MM.1S (cell line): ENCODE measurements around the gene AARS1.
"Not testable (repeated sequence)": the region's sequence is repeated elsewhere in the genome, so short reads cannot be mapped to it uniquely, and the experiment has no call there.

Experiments used
- DNase-seq: peaks from one replicate; pipeline ENCODE4 v3.0.0-alpha.2; 2015
- H2AFZ ChIP-seq: fragments of 300-600 bp; sonication (generic); 2 replicates; pipeline ENCODE4 v1.6.0; 2016; ENCODE audit warnings: antibody characterized with exemption, low read length
- H3F3A ChIP-seq: fragments of 300-600 bp; sonication (generic); 2 replicates; pipeline ENCODE4 v1.6.1; 2016; ENCODE audit warnings: mild to moderate bottlenecking, antibody characterized with exemption, low read length, moderate library complexity, mixed read lengths; ENCODE audit not compliant: insufficient read depth
- H3K27ac ChIP-seq: fragments of 300-600 bp; sonication (generic); 2 replicates; pipeline ENCODE4 v1.5.1; 2016; ENCODE audit warnings: mild to moderate bottlenecking, low read length
- H3K27me3 ChIP-seq: fragments of 300-600 bp; sonication (generic); replicated peaks from 2 replicates; pipeline ENCODE4 v1.6.0; 2016; ENCODE audit warnings: low read length; ENCODE audit not compliant: insufficient read depth
- H3K36me3 ChIP-seq: fragments of 300-600 bp; sonication (generic); replicated peaks from 2 replicates; pipeline ENCODE4 v1.6.1; 2016; ENCODE audit warnings: mild to moderate bottlenecking, low read length, mixed read lengths; ENCODE audit not compliant: insufficient read depth
- H3K4me1 ChIP-seq: fragments of 300-600 bp; sonication (generic); 2 replicates; pipeline ENCODE4 v1.6.1; 2016; ENCODE audit warnings: low read length, mixed read lengths
- H3K4me2 ChIP-seq: fragments of 300-600 bp; sonication (generic); 2 replicates; pipeline ENCODE4 v1.6.0; 2016; ENCODE audit warnings: low read depth, low read length
- H3K4me3 ChIP-seq: fragments of 300-600 bp; sonication (generic); 2 replicates; pipeline ENCODE4 v1.5.1; 2016; ENCODE audit warnings: low read length, mixed read lengths
- H3K79me2 ChIP-seq: fragments of 300-600 bp; sonication (generic); 2 replicates; pipeline ENCODE4 v1.6.1; 2016; ENCODE audit warnings: mixed run types, low read length, mixed read lengths
- H3K9ac ChIP-seq: fragments of 300-600 bp; sonication (generic); 2 replicates; pipeline ENCODE4 v1.6.1; 2016; ENCODE audit warnings: low read length, mixed read lengths
- H3K9me2 ChIP-seq: fragments of 300-600 bp; sonication (generic); replicated peaks from 2 replicates; pipeline ENCODE4 v1.6.1; 2016; ENCODE audit warnings: mild to moderate bottlenecking, low read length, mixed read lengths; ENCODE audit not compliant: insufficient read depth
- H3K9me3 ChIP-seq: fragments of 300-600 bp; sonication (generic); replicated peaks from 2 replicates; pipeline ENCODE4 v1.6.1; 2016; ENCODE audit warnings: mild to moderate bottlenecking, low read length, mixed read lengths; ENCODE audit not compliant: insufficient read depth
- H4K20me1 ChIP-seq: fragments of 300-600 bp; sonication (generic); 2 replicates; pipeline ENCODE4 v1.6.1; 2016; ENCODE audit warnings: mild to moderate bottlenecking, low read length, moderate library complexity, mixed read lengths; ENCODE audit not compliant: insufficient read depth
- CTCF ChIP-seq: fragments of 300-600 bp; sonication (generic); IDR thresholded peaks from 2 replicates; pipeline ENCODE4 v1.5.1; 2016; ENCODE audit warnings: antibody characterized with exemption, low read length, mixed read lengths
- EZH2 ChIP-seq: fragments of 300-600 bp; sonication (generic); optimal IDR thresholded peaks from 2 replicates; pipeline ENCODE3; 2017; ENCODE audit warnings: low read depth, mild to moderate bottlenecking, antibody characterized with exemption, low read length, mixed read lengths
- EZH2phosphoT487 ChIP-seq: fragments of 300-600 bp; sonication (generic); IDR thresholded peaks from 2 replicates; pipeline ENCODE4 v1.6.1; 2018; ENCODE audit warnings: antibody characterized with exemption, low read length

The AARS1 gene

DNA sequence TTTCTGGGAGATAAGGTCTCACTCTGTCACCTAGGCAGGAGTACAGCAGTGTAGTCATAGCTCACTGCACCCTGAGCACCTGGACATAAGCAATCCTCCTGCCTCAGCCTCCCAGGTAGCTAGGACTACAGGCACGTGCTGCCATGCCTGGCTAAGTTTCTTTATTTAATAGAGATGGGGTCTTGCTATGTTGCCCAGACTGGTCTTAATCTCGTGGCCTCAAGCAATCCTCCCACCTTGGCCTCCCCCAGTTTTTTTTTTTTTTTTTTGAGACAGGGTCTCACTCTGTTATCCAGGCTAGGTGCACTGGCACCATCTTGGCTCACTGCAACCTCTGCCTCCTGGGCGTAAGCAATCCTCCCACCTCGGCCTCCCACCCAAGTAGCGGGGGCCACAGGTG is 30.8 kb upstream of the AARS1 start:
- H3K9ac ChIP-seq, result no peak overlapping the region
- H3K4me2 ChIP-seq, result no peak overlapping the region
- TF ChIP-seq EZH2 (no peak), EZH2phosphoT487 (no peak), CTCF (no peak)
- no peaks in the 10 kb centered on the region for H4K20me1 ChIP-seq
- H3K4me1 ChIP-seq, result no peaks in the 10 kb centered on the region
- H3K9me2 ChIP-seq, result no peaks in the 10 kb centered on the region
- no peak overlapping the region for H3K4me3 ChIP-seq
- H3K9me3 ChIP-seq, result no peaks in the 10 kb centered on the region
- no peak overlapping the region for H3K27ac ChIP-seq
- H3K36me3 ChIP-seq, result no peaks in the 10 kb centered on the region; the same call in 1 of the 2 replicates
- no peak overlapping the region for H2AFZ ChIP-seq
- DNase-seq, result no peak
- no peaks in the 10 kb centered on the region for H3K79me2 ChIP-seq
- H3F3A ChIP-seq, result peaks cover 9% of the 10 kb centered on the region
- H3K27me3 ChIP-seq, result no peaks in the 10 kb centered on the region

DNA sequence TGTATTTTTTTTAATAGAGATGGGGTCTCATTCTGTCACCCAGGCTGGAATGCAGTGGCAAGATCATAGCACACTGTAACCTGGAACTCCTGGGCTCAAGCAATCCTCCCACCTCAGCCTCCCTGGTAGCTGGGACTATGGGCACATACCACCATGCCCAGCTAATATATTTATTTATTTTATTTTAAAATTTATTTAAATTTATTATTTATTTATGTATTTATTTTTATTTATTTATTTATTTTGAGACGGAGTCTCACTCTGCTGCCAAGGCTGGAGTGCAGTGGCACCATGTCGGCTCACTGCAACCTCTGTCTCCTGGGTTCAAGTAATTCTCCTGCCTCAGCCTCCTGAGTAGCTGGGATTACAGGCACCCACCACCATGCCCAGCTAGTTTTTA is 18.4 kb upstream of the AARS1 start:
- H3K4me1 ChIP-seq, H4K20me1 ChIP-seq, H3K9me3 ChIP-seq, H3K4me3 ChIP-seq, H3K36me3 ChIP-seq, H3K27me3 ChIP-seq, H3K9me2 ChIP-seq, H3K9ac ChIP-seq, H2AFZ ChIP-seq, H3K4me2 ChIP-seq, DNase-seq, H3F3A ChIP-seq, H3K27ac ChIP-seq: not testable (repeated sequence)
- peaks cover 24% of the 10 kb centered on the region for H3K79me2 ChIP-seq

- H3K4me1 ChIP-seq, result no peaks in the 10 kb centered on the region
- no peak overlapping the region for H3K4me2 ChIP-seq
- H3K27me3 ChIP-seq, result no peaks in the 10 kb centered on the region
- no peak overlapping the region for H2AFZ ChIP-seq
- no peak overlapping the region for H3K9ac ChIP-seq
- TF ChIP-seq EZH2 (no peak), CTCF (no peak), EZH2phosphoT487 (no peak)
- no peak overlapping the region for H3K4me3 ChIP-seq
- no peaks in the 10 kb centered on the region for H3K9me3 ChIP-seq
- no peaks in the 10 kb centered on the region for H3K36me3 ChIP-seq
- H3K27ac ChIP-seq, result no peak overlapping the region
- peaks cover 32% of the 10 kb centered on the region for H3K79me2 ChIP-seq
- H3F3A ChIP-seq, result no peaks in the 10 kb centered on the region
- H3K9me2 ChIP-seq, result no peaks in the 10 kb centered on the region
- no peak for DNase-seq
- H4K20me1 ChIP-seq, result no peaks in the 10 kb centered on the region
Measured at GRCh38 chr16:70306880-70307279, 17.6 kb upstream of the AARS1 start.

- Histone ChIP-seq H3K9me3 (no peaks in the 10 kb centered on the region), H3K79me2 (peaks cover 49% of the 10 kb centered on the region), H3K9ac (no peak overlapping the region), H3F3A (no peaks in the 10 kb centered on the region), H3K27ac (no peak overlapping the region), H2AFZ (no peak overlapping the region), H3K4me2 (no peak overlapping the region), H3K4me3 (no peak overlapping the region), H3K36me3 (no peaks in the 10 kb centered on the region), H3K9me2 (no peaks in the 10 kb centered on the region), H3K4me1 (no peaks in the 10 kb centered on the region), H3K27me3 (no peaks in the 10 kb centered on the region), H4K20me1 (no peaks in the 10 kb centered on the region)
- TF ChIP-seq CTCF (no peak), EZH2 (no peak), EZH2phosphoT487 (no peak)
- no peak for DNase-seq
Measured at GRCh38 chr16:70304892-70305448, 15.7 kb upstream of the AARS1 start.
